HG02970 (cell line): ENCODE data around the gene PRKAR2B.
"Not testable (repeated sequence)": the region's sequence is repeated elsewhere in the genome, so short reads cannot be mapped to it uniquely, and the experiment has no call there.

Experiments
- ATAC-seq: cut with Tn5 transposase; IDR thresholded peaks from one replicate; pipeline ENCODE4 v1.9.1; 2021; ENCODE audit warnings: mild to moderate bottlenecking, moderate library complexity, moderate number of reproducible peaks; ENCODE audit not compliant: unreplicated experiment, low FRiP score

PRKAR2B gene

GRCh38 chr7:107025449-107026103, 18.9 kb upstream of the PRKAR2B start:
- no peak for ATAC-seq

GRCh38 chr7:107026166-107026565, 18.3 kb upstream of the PRKAR2B start:
- ATAC-seq, result no peak

- ATAC-seq, result no peak
These were observed 17.3 kb upstream of the PRKAR2B start for GRCh38 chr7:107027208-107027607.

GRCh38 chr7:107029061-107029763, 15.3 kb upstream of the PRKAR2B start:
- no peak for ATAC-seq

- no peak for ATAC-seq
These were observed 14.7 kb upstream of the PRKAR2B start for GRCh38 chr7:107029764-107030286.

GRCh38 chr7:107032050-107032449, 12.5 kb upstream of the PRKAR2B start:
- ATAC-seq, result no peak

- no peak for ATAC-seq
These were observed 11.6 kb upstream of the PRKAR2B start for GRCh38 chr7:107032720-107033438.

- ATAC-seq, result no peak
These were observed 10.0 kb upstream of the PRKAR2B start for GRCh38 chr7:107034553-107034952.

- ATAC-seq, result no peak
These were observed 9.1 kb upstream of the PRKAR2B start for GRCh38 chr7:107035446-107035845.

- no peak for ATAC-seq
These were observed 8.0 kb upstream of the PRKAR2B start for GRCh38 chr7:107036535-107036934.

GRCh38 chr7:107037717-107038603, 6.5 kb upstream of the PRKAR2B start:
- no peak for ATAC-seq

GRCh38 chr7:107039199-107039900, 5.2 kb upstream of the PRKAR2B start:
- no peak for ATAC-seq

- ATAC-seq, result no peak
These were observed 3.4 kb upstream of the PRKAR2B start for GRCh38 chr7:107041097-107041496.

- ATAC-seq, result not testable (repeated sequence)
These were observed 2.7 kb upstream of the PRKAR2B start for GRCh38 chr7:107041764-107042163.

- not testable (repeated sequence) for ATAC-seq
These were observed 2.1 kb upstream of the PRKAR2B start for GRCh38 chr7:107042326-107042910.

- ATAC-seq, result no peak
These were observed 1.0 kb upstream of the PRKAR2B start for GRCh38 chr7:107043491-107043890.

- no peak for ATAC-seq
These were observed 571 bp upstream of the PRKAR2B start for GRCh38 chr7:107043921-107044346.

- no peak for ATAC-seq
These were observed 873 bp downstream of the PRKAR2B start for GRCh38 chr7:107045195-107045960.

- no peak for ATAC-seq
These were observed 1.5 kb downstream of the PRKAR2B start for GRCh38 chr7:107045980-107046379.
